Sigmoid colon (tissue), 4 donors: Measurements from ENCODE around the gene RUFY2.

Experiments
- CTCF ChIP-seq, 4 experiments: fragments of 450-650 bp in 3 of 4; fragments of 200-600 bp in 1 of 4; IDR thresholded peaks; one replicate each; pipeline ENCODE4 v1.5.1; 2016 to 2019; ENCODE audit warnings: antibody characterized with exemption in 4 of 4, mild to moderate bottlenecking in 3 of 4, moderate library complexity in 2 of 4
- POLR2A ChIP-seq, 2 donors: fragments of 450-650 bp; IDR thresholded peaks; one replicate each; pipeline ENCODE4 v1.6.1; 2016; ENCODE audit warnings: antibody characterized with exemption in 2 of 2, mild to moderate bottlenecking in 2 of 2, moderate library complexity in 2 of 2
- POLR2AphosphoS5 ChIP-seq, 4 donors: sonication (generic); formaldehyde crosslinking; IDR thresholded peaks; one replicate each; pipeline ENCODE4 v1.6.1; 2017; ENCODE audit warnings: antibody characterized with exemption in 4 of 4

- TF ChIP-seq CTCF (IDR thresholded peaks at IDR 0.05) (no peak), POLR2AphosphoS5 (IDR thresholded peaks at IDR 0.05) (no peak), POLR2A (IDR thresholded peaks at IDR 0.05) (no peak)
These were observed 91.5 kb downstream of the RUFY2 start for GRCh38 chr10:68315582-68315981.
